NB4 (cell line): ENCODE measurements around the gene ZBTB20.

Source experiments
- MYC ChIP-seq: IDR thresholded peaks from 2 replicates; pipeline ENCODE4 v1.6.1; 2011; ENCODE audit warnings: low read depth, low read length
- POLR2A ChIP-seq: IDR thresholded peaks from 2 replicates; pipeline ENCODE4 v1.6.1; 2011; ENCODE audit warnings: mild to moderate bottlenecking; ENCODE audit not compliant: insufficient read length; ENCODE audit errors: extremely low read depth
- TF ChIP-seq, protein P1 (sequence below): IDR thresholded peaks from one replicate; pipeline ENCODE4 v1.5.1; 2012; ENCODE audit warnings: low read depth, low read length

DNA sequence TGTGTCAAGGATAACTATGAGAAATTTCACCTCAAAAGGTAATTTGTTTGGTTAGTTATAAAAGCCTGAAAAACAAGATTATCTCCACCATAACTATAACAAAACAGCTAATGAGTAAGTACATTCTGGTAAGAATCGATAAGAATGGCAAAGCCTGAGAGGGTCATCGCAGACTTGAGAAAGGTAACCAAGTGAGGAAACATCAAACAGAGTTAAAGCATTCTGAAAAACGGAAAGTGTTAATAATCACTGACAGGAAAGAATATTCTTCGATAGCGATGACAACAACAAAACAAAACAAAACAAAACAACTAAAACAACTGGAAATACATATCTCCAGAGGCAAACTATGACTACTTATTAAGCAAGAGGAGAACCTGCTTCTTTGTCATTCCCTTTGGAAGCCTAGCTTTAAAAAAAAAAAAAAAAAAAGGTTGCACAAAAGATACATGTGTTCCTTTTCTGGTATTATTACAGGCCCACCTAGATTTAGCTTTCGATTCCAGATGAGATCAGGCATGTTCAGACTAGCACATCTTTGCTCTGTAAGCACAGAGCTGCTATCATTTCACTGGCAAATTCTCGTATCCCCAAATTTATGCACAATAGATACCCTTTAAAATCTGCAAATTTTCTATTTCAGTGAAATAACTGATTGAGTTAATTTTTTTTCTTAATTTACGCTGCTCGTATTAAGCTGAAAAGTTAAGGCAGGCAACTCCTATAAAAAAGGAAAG is 697.6 kb downstream of the ZBTB20 start:
- TF ChIP-seq, protein P1, sequence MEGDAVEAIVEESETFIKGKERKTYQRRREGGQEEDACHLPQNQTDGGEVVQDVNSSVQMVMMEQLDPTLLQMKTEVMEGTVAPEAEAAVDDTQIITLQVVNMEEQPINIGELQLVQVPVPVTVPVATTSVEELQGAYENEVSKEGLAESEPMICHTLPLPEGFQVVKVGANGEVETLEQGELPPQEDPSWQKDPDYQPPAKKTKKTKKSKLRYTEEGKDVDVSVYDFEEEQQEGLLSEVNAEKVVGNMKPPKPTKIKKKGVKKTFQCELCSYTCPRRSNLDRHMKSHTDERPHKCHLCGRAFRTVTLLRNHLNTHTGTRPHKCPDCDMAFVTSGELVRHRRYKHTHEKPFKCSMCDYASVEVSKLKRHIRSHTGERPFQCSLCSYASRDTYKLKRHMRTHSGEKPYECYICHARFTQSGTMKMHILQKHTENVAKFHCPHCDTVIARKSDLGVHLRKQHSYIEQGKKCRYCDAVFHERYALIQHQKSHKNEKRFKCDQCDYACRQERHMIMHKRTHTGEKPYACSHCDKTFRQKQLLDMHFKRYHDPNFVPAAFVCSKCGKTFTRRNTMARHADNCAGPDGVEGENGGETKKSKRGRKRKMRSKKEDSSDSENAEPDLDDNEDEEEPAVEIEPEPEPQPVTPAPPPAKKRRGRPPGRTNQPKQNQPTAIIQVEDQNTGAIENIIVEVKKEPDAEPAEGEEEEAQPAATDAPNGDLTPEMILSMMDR = no peak
- no peak for TF ChIP-seq POLR2A
- TF ChIP-seq MYC = no peak
